ENCODE results near the gene MLC1.

MLC1 gene

GRCh38 chr22:50070366-50070765, 14.9 kb downstream of the MLC1 start:
- no peak for TF ChIP-seq CTCF (IDR thresholded peaks at IDR 0.05; ENCODE audit: low read depth, low read length, missing control alignments)
- no peaks in the 10 kb centered on the region for H3K36me3 ChIP-seq (replicated peaks)
- DNase-seq, result no peak
- in situ Hi-C loops (cut with HindIII; ENCODE audit: low pct_ligation_motif_present, low sequenced_read_pairs), result no loop called here
- H3K4me3 ChIP-seq (ENCODE audit: low read depth, low read length), result no peak overlapping the region
- no peaks in the 10 kb centered on the region for H3K27me3 ChIP-seq (replicated peaks)
- H3K27ac ChIP-seq, result no peak overlapping the region

- no peak for TF ChIP-seq CTCF (IDR thresholded peaks at IDR 0.05; ENCODE audit: low read depth, low read length, missing control alignments)
- in situ Hi-C loops (cut with HindIII; ENCODE audit: low pct_ligation_motif_present, low sequenced_read_pairs), result no loop called here
- Histone ChIP-seq H3K27me3 (replicated peaks) (peaks cover 5% of the 10 kb centered on the region), H3K4me3 (ENCODE audit: low read depth, low read length) (no peak overlapping the region), H3K36me3 (replicated peaks) (no peaks in the 10 kb centered on the region), H3K27ac (no peak overlapping the region)
- DNase-seq, result no peak
These were observed 17.1 kb downstream of the MLC1 start for GRCh38 chr22:50068096-50068495.

- no peak overlapping the region for H3K4me3 ChIP-seq (ENCODE audit: low read depth, low read length)
- peaks cover 5% of the 10 kb centered on the region for H3K27me3 ChIP-seq (replicated peaks)
- TF ChIP-seq CTCF (IDR thresholded peaks at IDR 0.05; ENCODE audit: low read depth, low read length, missing control alignments), result no peak
- no peak overlapping the region for H3K27ac ChIP-seq
- no peaks in the 10 kb centered on the region for H3K36me3 ChIP-seq (replicated peaks)
- DNase-seq, result no peak
- in situ Hi-C loops (cut with HindIII; ENCODE audit: low pct_ligation_motif_present, low sequenced_read_pairs), result no loop called here
These were observed 18.0 kb downstream of the MLC1 start for GRCh38 chr22:50067244-50067643.

GRCh38 chr22:50064453-50064852, 20.8 kb downstream of the MLC1 start:
- DNase-seq, result no peak
- TF ChIP-seq CTCF (IDR thresholded peaks at IDR 0.05; ENCODE audit: low read depth, low read length, missing control alignments), result no peak
- Histone ChIP-seq H3K27ac (no peak overlapping the region), H3K4me3 (ENCODE audit: low read depth, low read length) (no peak overlapping the region), H3K27me3 (replicated peaks) (peaks cover 9% of the 10 kb centered on the region), H3K36me3 (replicated peaks) (no peaks in the 10 kb centered on the region)
- in situ Hi-C loops (cut with HindIII; ENCODE audit: low pct_ligation_motif_present, low sequenced_read_pairs), result no loop called here

- H3K27ac ChIP-seq, result no peak overlapping the region
- no peak for DNase-seq
- no peak for TF ChIP-seq CTCF (IDR thresholded peaks at IDR 0.05; ENCODE audit: low read depth, low read length, missing control alignments)
- in situ Hi-C loops (cut with HindIII; ENCODE audit: low pct_ligation_motif_present, low sequenced_read_pairs), result no loop called here
- H3K36me3 ChIP-seq (replicated peaks), result no peaks in the 10 kb centered on the region
- no peak overlapping the region for H3K4me3 ChIP-seq (ENCODE audit: low read depth, low read length)
- peaks cover 11% of the 10 kb centered on the region for H3K27me3 ChIP-seq (replicated peaks)
These were observed 21.4 kb downstream of the MLC1 start for GRCh38 chr22:50063589-50064393.
